ENCODE data around the gene HRAS. TPM values are rescaled to one million over a fixed set of nuclear protein-coding genes. Genes with fewer than 3 reads are reported as not detected.

HRAS gene
- total and polyA plus RNA-seq, 2 of the 8 experiments (the other 6 are each of a cell fraction or from before 2014, with no cell fraction given), result 44.3 to 54.7 TPM

DNA sequence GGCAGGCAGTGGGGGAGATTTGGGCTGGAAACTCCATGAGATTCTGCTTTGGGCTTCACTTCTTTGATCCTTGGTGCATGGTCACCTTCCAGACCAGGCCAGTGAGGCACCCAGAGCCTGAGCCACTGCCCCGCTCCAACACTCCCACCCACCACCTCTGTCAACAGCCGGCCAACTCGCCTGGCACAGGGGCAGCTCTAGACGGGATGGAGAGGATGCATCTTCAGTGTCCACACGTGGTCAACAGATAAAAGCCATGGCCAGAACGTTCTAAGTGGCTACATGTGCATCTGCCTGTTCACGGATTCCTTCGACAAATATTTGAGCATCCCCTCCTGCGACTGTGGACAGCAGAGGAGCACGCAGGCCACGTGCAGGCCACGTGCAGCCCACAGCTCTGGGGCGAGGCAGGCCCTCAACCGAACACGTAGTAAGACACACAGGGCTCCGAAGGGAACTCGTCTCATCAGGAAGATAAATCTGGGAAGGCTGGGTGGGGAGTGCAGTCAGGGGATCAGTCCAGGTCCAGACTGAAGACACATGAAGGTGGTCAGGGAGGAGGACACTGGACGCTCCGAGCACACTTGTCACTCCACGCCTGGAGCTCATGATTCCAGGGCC, 3.2 kb upstream of the HRAS start:
- Histone ChIP-seq H2AFZ (ENCODE audit: low read length) (no peak overlapping the region), H2AK5ac (ENCODE audit: low read depth, low read length) (no peak overlapping the region), H2BK12ac (ENCODE audit: low read depth, low read length) (no peak overlapping the region), H3K4me3 (ENCODE audit: extremely low read depth in 1 of 4, insufficient read depth in 2 of 4, low read depth in 3 of 4, low read length in 4 of 4) (no peak overlapping the region), H3K14ac (ENCODE audit: insufficient read length) (no peak overlapping the region), H3K18ac (ENCODE audit: extremely low read depth, low read length) (no peak overlapping the region), H3K27ac (ENCODE audit: low read depth, low read length) (no peak overlapping the region; the same call in 1 of the 2 replicates), H3K79me2 (ENCODE audit: control insufficient read depth in 1 of 2, insufficient read depth in 2 of 2, low read length in 2 of 2) (no peaks in the 10 kb centered on the region), H3K9me3 (ENCODE audit: insufficient read depth in 2 of 2, low read depth in 1 of 2, low read length in 1 of 2) (no peaks in the 10 kb centered on the region), H4K5ac (ENCODE audit: insufficient read length, low read depth, low read length) (no peak overlapping the region), H3K4me2 (ENCODE audit: insufficient read depth in 1 of 2, low read depth in 2 of 2, low read length in 2 of 2) (no peak overlapping the region; a peak in 1 of 4 replicates), H3K4ac (replicated peaks; ENCODE audit: insufficient read length, low read depth, low read length) (no peak overlapping the region), H4K8ac (ENCODE audit: extremely low read depth, insufficient read depth, low read length) (peak overlapping the region; percentile 14; the same call in 1 of the 2 replicates), H3K56ac (replicated peaks; ENCODE audit: insufficient read length, low read depth, low read length) (no peak overlapping the region), H3K27me3 (replicated peaks in 1 of 4; ENCODE audit: control insufficient read depth in 3 of 4, extremely low read depth in 1 of 4, insufficient read depth in 3 of 4, low read length in 3 of 4) (peaks cover 0 to 16% (median 6%) of the 10 kb centered on the region in 4 experiments; a peak in 5 of 7 replicates), H2BK120ac (replicated peaks; ENCODE audit: low read depth, low read length) (no peak overlapping the region), H3K9ac (replicated peaks in 1 of 4; ENCODE audit: extremely low read depth in 1 of 4, low read depth in 3 of 4, low read length in 3 of 4) (no peak overlapping the region), H3K36me3 (ENCODE audit: control insufficient read depth in 2 of 4, insufficient read depth in 4 of 4, low read length in 3 of 4) (peaks cover 0 to under 1% (median 0%) of the 10 kb centered on the region in 4 experiments; a peak in 1 of 8 replicates), H2BK15ac (ENCODE audit: low read length) (no peak overlapping the region), H3K23me2 (ENCODE audit: low read depth, low read length) (peaks cover 21% of the 10 kb centered on the region; the same call in 1 of the 2 replicates), H4K20me1 (replicated peaks in 1 of 2; ENCODE audit: control insufficient read depth in 1 of 2, insufficient read depth in 2 of 2, low read length in 2 of 2) (peaks cover 4 to 7% of the 10 kb centered on the region in 2 experiments), H3K79me1 (ENCODE audit: low read depth, low read length) (no peaks in the 10 kb centered on the region), H3K23ac (ENCODE audit: insufficient read length) (no peak overlapping the region), H4K91ac (replicated peaks; ENCODE audit: insufficient read length, low read length) (no peak overlapping the region), H2BK5ac (ENCODE audit: low read depth, low read length) (0 out of 2 replicates have a peak overlapping the region, but pooled peaks have one; percentile 66), H3K4me1 (replicated peaks in 1 of 4; ENCODE audit: control insufficient read depth in 3 of 4, insufficient read depth in 4 of 4, low read length in 3 of 4) (peaks cover 0 to 19% (median 10%) of the 10 kb centered on the region in 4 experiments; a peak in 5 of 7 replicates), H2BK20ac (ENCODE audit: low read length) (no peak overlapping the region)
- WGBS, 2 experiments (ENCODE audit: extremely low coverage in 1 of 2, insufficient coverage in 1 of 2, insufficient read length in 1 of 2, insufficient replicate concordance in 2 of 2, low coverage in 1 of 2, low lambda C conversion rate in 2 of 2, missing lambda C conversion rate in 1 of 2), result 94% methylated on average over 20 of the region's 20 CpGs; no CpG with 5 or more reads in 1 of the 2 experiments
- no peak for FAIRE-seq
- peak in 1 of 2 experiments; percentile 39 for DNase-seq (ENCODE audit: low read depth in 1 of 2, low spot score in 2 of 2)
- CTCF ChIA-PET (ENCODE audit: partially characterized antibody), result interaction anchor here (0.6 to 1.6 kb wide), 4 partner anchors 10 to 397 kb away, joined by 3 to 4 read pairs (median 4); no protein-coding TSS in a partner anchor
- POLR2A ChIA-PET (ENCODE audit: partially characterized antibody), result interaction anchor here (0.6 to 1.1 kb wide), 3 partner anchors 20 to 27 kb away, joined by 3 read pairs; partner anchors contain the start of gene LMNTD2
- TF ChIP-seq MAFK (IDR thresholded peaks at IDR 0.05; ENCODE audit: low read depth, low read length), result no peak
- no peak for TF ChIP-seq RNF2 (IDR thresholded peaks at IDR 0.05; ENCODE audit: borderline replicate concordance, low read depth, low read length, missing control alignments, poor library complexity, severe bottlenecking)
- TF ChIP-seq RXRA (IDR thresholded peaks at IDR 0.05; ENCODE audit: insufficient read depth, low read depth, low read length), result no peak
- TF ChIP-seq RFX5 (IDR thresholded peaks at IDR 0.05; ENCODE audit: borderline replicate concordance, low read depth, low read length), result no peak
- no peak for TF ChIP-seq CBX5 (IDR thresholded peaks at IDR 0.05; ENCODE audit: low read depth, low read length)
- TF ChIP-seq, protein P1, sequence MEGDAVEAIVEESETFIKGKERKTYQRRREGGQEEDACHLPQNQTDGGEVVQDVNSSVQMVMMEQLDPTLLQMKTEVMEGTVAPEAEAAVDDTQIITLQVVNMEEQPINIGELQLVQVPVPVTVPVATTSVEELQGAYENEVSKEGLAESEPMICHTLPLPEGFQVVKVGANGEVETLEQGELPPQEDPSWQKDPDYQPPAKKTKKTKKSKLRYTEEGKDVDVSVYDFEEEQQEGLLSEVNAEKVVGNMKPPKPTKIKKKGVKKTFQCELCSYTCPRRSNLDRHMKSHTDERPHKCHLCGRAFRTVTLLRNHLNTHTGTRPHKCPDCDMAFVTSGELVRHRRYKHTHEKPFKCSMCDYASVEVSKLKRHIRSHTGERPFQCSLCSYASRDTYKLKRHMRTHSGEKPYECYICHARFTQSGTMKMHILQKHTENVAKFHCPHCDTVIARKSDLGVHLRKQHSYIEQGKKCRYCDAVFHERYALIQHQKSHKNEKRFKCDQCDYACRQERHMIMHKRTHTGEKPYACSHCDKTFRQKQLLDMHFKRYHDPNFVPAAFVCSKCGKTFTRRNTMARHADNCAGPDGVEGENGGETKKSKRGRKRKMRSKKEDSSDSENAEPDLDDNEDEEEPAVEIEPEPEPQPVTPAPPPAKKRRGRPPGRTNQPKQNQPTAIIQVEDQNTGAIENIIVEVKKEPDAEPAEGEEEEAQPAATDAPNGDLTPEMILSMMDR (IDR thresholded peaks at IDR 0.05; ENCODE audit: control extremely low read depth in 1 of 3, insufficient read depth in 1 of 3, low read depth in 1 of 3, low read length in 3 of 3), result no peak
- no peak for TF ChIP-seq CBX8 (IDR thresholded peaks at IDR 0.05; ENCODE audit: borderline replicate concordance, low read depth, low read length)
- no peak for TF ChIP-seq GABPA (IDR thresholded peaks at IDR 0.05; ENCODE audit: borderline replicate concordance, insufficient read depth, low read length)
- no peak for TF ChIP-seq YY1 (IDR thresholded peaks at IDR 0.05; ENCODE audit: low read depth, low read length)

Data from H1 (cell line).